HepG2 (cell line): ENCODE results near the gene PMVK. TPM values are rescaled to one million over a fixed set of nuclear protein-coding genes. Genes with fewer than 3 reads are reported as not detected.

Source experiments
- ZBTB40 ChIP-seq, 2 experiments: fragments of 450-650 bp in 1 of 2; sonication (generic) in 1 of 2; formaldehyde crosslinking in 1 of 2; IDR thresholded peaks; 2 replicates each; pipeline versions ENCODE4 v1.6.1 to v1.8.0; 2016 to 2022; ENCODE audit warnings: antibody characterized with exemption in 1 of 2, mild to moderate bottlenecking in 1 of 2, missing genetic modification reagents in 1 of 2
- polyA plus RNA-seq, 8 experiments: library from polyadenylated mRNA; depleted of rRNA in 3 of 8; stranded (reverse) in 7 of 8; unstranded in 1 of 8; fragments of >200 nt; fragmentation: Illumina TruSeq in 4 of 8; extraction: Trizol in 4 of 8; gene quantifications; 2 replicates each; pipeline versions ENCODE4 v1.2.1 to v1.2.3, GENCODE V29; 2011 to 2016; ENCODE audit warnings: low read depth in 4 of 8, missing spikeins in 1 of 8, mixed read lengths in 1 of 8; ENCODE audit not compliant: insufficient read depth in 1 of 8
- total RNA-seq, 5 experiments: library from RNA; depleted of rRNA; stranded (reverse); fragments of >200 nt; fragmentation: Illumina TruSeq; extraction: Trizol; gene quantifications; 2 replicates each; pipeline ENCODE4 v1.2.3, GENCODE V29; 2016; ENCODE audit warnings: low read depth in 1 of 5

The PMVK gene
- total and polyA plus RNA-seq, 2 of the 13 experiments (the other 11 are each of a cell fraction or from before 2014, with no cell fraction given), result 3.9 to 12.6 TPM

- no peak for TF ChIP-seq ZBTB40 (IDR thresholded peaks at IDR 0.05)
- TF ChIP-seq ZBTB40 (CRISPR knock-in tag; IDR thresholded peaks at IDR 0.05), result peak; percentile 18; the same call in 1 of the 2 replicates
These were observed 8.1 kb upstream of the PMVK start (continued) for GRCh38 chr1:154944401-154945159.
